DMS114 treated with DMSO at 0.1 percent for 48 hours (cell line): ENCODE data around the gene SEMA4B.

Experiments used
- DNase-seq: peaks from one replicate; lab custom pipeline; 2025; ENCODE audit not compliant: unreplicated experiment; lab: John Stamatoyannopoulos, UW

SEMA4B gene

GRCh38 chr15:90203922-90204321 is 2.8 kb downstream of the SEMA4B start:
- no peak for DNase-seq

GRCh38 chr15:90205050-90205848 is 4.1 kb downstream of the SEMA4B start:
- no peak for DNase-seq

- no peak for DNase-seq
These were observed 4.8 kb downstream of the SEMA4B start for GRCh38 chr15:90205886-90206285.

- no peak for DNase-seq
These were observed 6.1 kb downstream of the SEMA4B start for GRCh38 chr15:90207252-90207651.

- DNase-seq, result no peak
These were observed 7.2 kb downstream of the SEMA4B start for GRCh38 chr15:90208356-90208755.

- no peak for DNase-seq
These were observed 8.5 kb downstream of the SEMA4B start for GRCh38 chr15:90209591-90209990.

GRCh38 chr15:90210593-90210992 is 9.5 kb downstream of the SEMA4B start:
- DNase-seq, result no peak

- no peak for DNase-seq
These were observed 9.9 kb downstream of the SEMA4B start for GRCh38 chr15:90211009-90211408.

GRCh38 chr15:90211440-90212143 is 10.5 kb downstream of the SEMA4B start:
- DNase-seq, result no peak

GRCh38 chr15:90212221-90213098 is 11.3 kb downstream of the SEMA4B start:
- DNase-seq, result no peak

GRCh38 chr15:90213122-90213817 is 12.1 kb downstream of the SEMA4B start:
- DNase-seq, result no peak

GRCh38 chr15:90213818-90214204 is 12.7 kb downstream of the SEMA4B start:
- no peak for DNase-seq

- DNase-seq, result peak; percentile 34
These were observed 13.5 kb downstream of the SEMA4B start for GRCh38 chr15:90214553-90215196.

- no peak for DNase-seq
These were observed 16.7 kb downstream of the SEMA4B start for GRCh38 chr15:90217671-90218394.

- DNase-seq, result no peak
These were observed 18.5 kb downstream of the SEMA4B start for GRCh38 chr15:90219421-90220141.

- peak; percentile 48 for DNase-seq
These were observed 20.2 kb downstream of the SEMA4B start for GRCh38 chr15:90221246-90221900.

GRCh38 chr15:90222547-90222946 is 21.4 kb downstream of the SEMA4B start:
- no peak for DNase-seq

- no peak for DNase-seq
These were observed 22.5 kb downstream of the SEMA4B start for GRCh38 chr15:90223441-90224165.
